Peyer's patch (tissue), 4 donors: ENCODE measurements around the gene S100A6.

ENCODE experiments used
- POLR2A ChIP-seq, 2 donors: fragments of 450-650 bp; IDR thresholded peaks; one replicate each; pipeline ENCODE4 v1.5.1; 2017; ENCODE audit warnings: antibody characterized with exemption in 2 of 2, mild to moderate bottlenecking in 2 of 2, moderate library complexity in 2 of 2
- TF ChIP-seq, protein P1 (sequence below), 6 experiments: fragments of 450-650 bp in 4 of 6; fragments of 200-600 bp in 2 of 6; sonication (generic) in 1 of 6; IDR thresholded peaks; one replicate each; pipeline ENCODE4 v1.5.1; 2017 to 2019; ENCODE audit warnings: antibody characterized with exemption in 6 of 6, mild to moderate bottlenecking in 3 of 6, moderate library complexity in 1 of 6

DNA sequence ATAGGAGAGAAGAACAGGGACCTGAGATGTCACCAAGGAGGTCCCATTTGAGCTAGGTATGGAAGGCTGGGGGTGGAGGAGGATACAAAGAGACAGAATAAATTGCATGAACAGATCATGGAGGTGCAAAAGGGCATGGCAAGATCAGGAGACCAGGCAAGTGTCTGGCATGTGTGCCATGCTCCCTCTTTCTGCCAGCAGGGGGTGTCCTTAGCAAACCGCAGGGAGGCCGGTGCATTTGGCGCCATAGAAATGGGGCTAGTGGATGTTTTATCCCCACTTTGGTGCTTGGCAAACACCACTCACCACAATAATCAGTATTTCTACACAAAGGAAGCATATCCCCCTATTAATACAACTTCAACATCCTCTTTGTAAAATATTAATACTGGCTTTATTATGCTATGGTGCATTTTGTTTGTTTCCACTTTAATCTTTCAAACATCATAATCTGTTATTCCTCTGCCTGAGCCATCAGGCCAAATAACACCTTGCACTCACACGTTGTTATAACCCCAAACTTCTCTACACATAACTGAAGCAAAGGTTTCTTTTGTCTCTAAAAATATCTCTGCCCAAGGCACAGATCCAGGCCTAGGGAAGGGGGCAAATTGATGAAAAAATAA lies 25.9 kb downstream of the S100A6 start:
- TF ChIP-seq, protein P1, sequence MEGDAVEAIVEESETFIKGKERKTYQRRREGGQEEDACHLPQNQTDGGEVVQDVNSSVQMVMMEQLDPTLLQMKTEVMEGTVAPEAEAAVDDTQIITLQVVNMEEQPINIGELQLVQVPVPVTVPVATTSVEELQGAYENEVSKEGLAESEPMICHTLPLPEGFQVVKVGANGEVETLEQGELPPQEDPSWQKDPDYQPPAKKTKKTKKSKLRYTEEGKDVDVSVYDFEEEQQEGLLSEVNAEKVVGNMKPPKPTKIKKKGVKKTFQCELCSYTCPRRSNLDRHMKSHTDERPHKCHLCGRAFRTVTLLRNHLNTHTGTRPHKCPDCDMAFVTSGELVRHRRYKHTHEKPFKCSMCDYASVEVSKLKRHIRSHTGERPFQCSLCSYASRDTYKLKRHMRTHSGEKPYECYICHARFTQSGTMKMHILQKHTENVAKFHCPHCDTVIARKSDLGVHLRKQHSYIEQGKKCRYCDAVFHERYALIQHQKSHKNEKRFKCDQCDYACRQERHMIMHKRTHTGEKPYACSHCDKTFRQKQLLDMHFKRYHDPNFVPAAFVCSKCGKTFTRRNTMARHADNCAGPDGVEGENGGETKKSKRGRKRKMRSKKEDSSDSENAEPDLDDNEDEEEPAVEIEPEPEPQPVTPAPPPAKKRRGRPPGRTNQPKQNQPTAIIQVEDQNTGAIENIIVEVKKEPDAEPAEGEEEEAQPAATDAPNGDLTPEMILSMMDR (IDR thresholded peaks at IDR 0.05), result peak; percentile 35 to 80 (median 68)
- TF ChIP-seq POLR2A (IDR thresholded peaks at IDR 0.05), result no peak
